ENCODE data around the gene CHMP2A.

DNA sequence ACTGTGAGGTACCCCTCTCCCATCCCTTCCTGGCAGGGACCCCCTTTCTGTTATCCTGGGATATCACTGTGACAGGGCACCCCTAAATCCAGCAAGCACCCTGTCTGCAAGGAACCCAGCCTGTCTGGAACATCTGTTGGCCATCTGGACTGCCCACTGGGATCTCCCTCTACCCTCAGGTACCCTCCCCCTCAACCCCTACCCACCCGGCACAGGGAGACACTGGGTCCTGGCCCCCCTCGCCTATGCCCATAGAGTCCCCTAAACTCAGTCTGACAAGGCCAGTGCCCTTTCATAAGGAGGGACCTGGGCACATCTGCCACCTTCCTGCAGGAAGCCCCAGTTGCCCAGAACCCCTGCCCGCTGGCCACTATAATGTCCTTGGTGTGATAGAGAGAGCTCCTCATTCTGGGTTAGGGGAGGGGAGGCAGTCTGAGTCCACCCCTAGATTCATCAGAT, 40.3 kb downstream of the CHMP2A start:
- TF ChIP-seq CTCF (conservative IDR thresholded peaks at IDR 0.05; ENCODE audit: low read length) (no peak), EZH2phosphoT487 (IDR thresholded peaks at IDR 0.05; ENCODE audit: borderline replicate concordance, low read depth, low read length) (no peak)

Measured in OCI-LY7 (cell line).